Nephron (organoid): ENCODE results near the gene SNX13.

Source experiments
- H3K27ac Mint-ChIP-seq, 3 experiments: 2 replicates each; pipeline ENCODE4 v1.8.0; 2020; ENCODE audit warnings: mixed read lengths in 3 of 3, mild to moderate bottlenecking in 2 of 3, moderate library complexity in 1 of 3
- H3K27me3 Mint-ChIP-seq: 2 replicates; pipeline ENCODE4 v1.8.0; 2021; ENCODE audit warnings: low read depth, mild to moderate bottlenecking, moderate library complexity, mixed read lengths
- H3K36me3 Mint-ChIP-seq: 2 replicates; pipeline ENCODE4 v1.8.0; 2020; ENCODE audit warnings: low read depth, mixed read lengths
- H3K4me1 Mint-ChIP-seq: 2 replicates; pipeline ENCODE4 v1.8.0; 2020; ENCODE audit warnings: mixed read lengths
- H3K4me3 Mint-ChIP-seq, 3 experiments: 2 replicates each; pipeline ENCODE4 v1.8.0; 2020; ENCODE audit warnings: mild to moderate bottlenecking in 3 of 3, mixed read lengths in 3 of 3, moderate library complexity in 2 of 3
- H3K9me3 Mint-ChIP-seq: 2 replicates; pipeline ENCODE4 v1.8.0; 2020; ENCODE audit warnings: mixed read lengths
- TF ChIP-seq, protein P1 (sequence below), 3 experiments: fragments of 200-600 bp; sonication (generic); IDR thresholded peaks; one replicate each; pipeline ENCODE4 v1.5.0; 2021; ENCODE audit warnings: antibody characterized with exemption in 3 of 3; ENCODE audit not compliant: unreplicated experiment in 3 of 3

Gene SNX13

DNA sequence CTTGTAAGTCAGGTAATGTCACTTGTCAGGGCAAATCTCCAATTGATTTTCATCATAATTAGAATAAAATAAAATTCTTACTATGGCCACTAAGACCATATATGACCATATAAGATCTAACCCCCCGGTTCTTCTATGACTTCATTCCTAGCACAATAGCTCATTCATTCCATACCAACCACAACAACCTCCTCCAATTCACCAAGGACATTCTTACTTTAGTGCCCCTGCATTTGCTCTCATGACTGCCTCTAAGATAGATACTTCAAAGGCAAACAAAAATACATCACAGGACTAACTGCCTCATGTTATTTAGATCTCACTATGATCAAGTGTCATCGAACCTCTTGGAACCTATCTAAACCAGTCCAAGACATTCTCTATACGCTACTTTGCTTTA lies 90.8 kb downstream of the SNX13 start:
- no peak overlapping the region for H3K4me3 Mint-ChIP-seq
- H3K27me3 Mint-ChIP-seq, result no peaks in the 10 kb centered on the region
- H3K27ac Mint-ChIP-seq, result no peak overlapping the region
- no peaks in the 10 kb centered on the region for H3K4me1 Mint-ChIP-seq
- peaks cover 62% of the 10 kb centered on the region for H3K36me3 Mint-ChIP-seq
- TF ChIP-seq, protein P1, sequence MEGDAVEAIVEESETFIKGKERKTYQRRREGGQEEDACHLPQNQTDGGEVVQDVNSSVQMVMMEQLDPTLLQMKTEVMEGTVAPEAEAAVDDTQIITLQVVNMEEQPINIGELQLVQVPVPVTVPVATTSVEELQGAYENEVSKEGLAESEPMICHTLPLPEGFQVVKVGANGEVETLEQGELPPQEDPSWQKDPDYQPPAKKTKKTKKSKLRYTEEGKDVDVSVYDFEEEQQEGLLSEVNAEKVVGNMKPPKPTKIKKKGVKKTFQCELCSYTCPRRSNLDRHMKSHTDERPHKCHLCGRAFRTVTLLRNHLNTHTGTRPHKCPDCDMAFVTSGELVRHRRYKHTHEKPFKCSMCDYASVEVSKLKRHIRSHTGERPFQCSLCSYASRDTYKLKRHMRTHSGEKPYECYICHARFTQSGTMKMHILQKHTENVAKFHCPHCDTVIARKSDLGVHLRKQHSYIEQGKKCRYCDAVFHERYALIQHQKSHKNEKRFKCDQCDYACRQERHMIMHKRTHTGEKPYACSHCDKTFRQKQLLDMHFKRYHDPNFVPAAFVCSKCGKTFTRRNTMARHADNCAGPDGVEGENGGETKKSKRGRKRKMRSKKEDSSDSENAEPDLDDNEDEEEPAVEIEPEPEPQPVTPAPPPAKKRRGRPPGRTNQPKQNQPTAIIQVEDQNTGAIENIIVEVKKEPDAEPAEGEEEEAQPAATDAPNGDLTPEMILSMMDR (IDR thresholded peaks at IDR 0.05; ENCODE audit: unreplicated experiment in 3 of 3), result no peak
- no peaks in the 10 kb centered on the region for H3K9me3 Mint-ChIP-seq

DNA sequence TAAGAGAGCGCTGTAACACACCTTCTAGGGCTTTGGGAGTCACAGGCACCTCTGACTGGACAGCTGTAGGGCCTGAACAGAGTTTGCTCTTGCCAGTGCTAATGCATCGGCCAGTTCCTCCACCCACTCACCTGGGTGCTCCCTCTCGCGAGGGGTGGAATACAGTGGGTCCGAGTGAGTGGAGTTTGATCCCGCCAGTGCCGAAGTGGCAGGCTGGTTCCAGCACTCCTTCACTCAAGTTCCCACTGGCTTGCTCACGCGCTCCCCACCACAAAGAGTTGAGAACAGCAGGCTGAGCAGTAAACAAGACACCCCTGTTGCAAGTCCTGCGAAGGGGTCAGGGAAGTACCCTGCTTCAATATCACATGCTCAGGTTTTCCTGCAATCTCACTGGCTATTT lies 91.8 kb downstream of the SNX13 start:
- Mint-ChIP-seq H3K27me3 (no peaks in the 10 kb centered on the region), H3K9me3 (no peaks in the 10 kb centered on the region), H3K36me3 (peaks cover 70% of the 10 kb centered on the region), H3K4me1 (no peaks in the 10 kb centered on the region), H3K4me3 (no peak overlapping the region), H3K27ac (no peak overlapping the region)
- TF ChIP-seq, protein P1 (IDR thresholded peaks at IDR 0.05; ENCODE audit: unreplicated experiment in 3 of 3), result no peak

DNA sequence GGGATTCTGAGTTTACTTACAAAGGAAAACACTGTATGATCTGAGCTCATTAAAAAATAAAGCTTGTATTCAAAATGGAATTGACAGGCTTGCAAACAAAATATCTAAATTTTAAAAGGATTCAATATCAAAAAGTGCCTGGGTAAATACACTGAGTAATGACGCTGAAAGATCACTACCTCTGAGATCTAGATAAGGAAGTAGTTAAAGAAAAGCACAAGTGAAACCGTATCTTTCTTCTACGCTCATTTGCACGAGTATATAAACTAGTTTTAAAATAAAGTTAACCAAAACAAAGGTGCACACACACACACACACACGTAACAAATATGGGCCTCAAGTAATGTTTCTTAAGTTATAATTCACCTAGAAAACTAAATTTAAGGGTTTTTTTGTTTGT lies 93.4 kb downstream of the SNX13 start:
- TF ChIP-seq, protein P1 (IDR thresholded peaks at IDR 0.05; ENCODE audit: unreplicated experiment in 3 of 3), result no peak
- no peak overlapping the region for H3K4me3 Mint-ChIP-seq
- no peaks in the 10 kb centered on the region for H3K27me3 Mint-ChIP-seq
- peaks cover 72% of the 10 kb centered on the region for H3K36me3 Mint-ChIP-seq
- no peaks in the 10 kb centered on the region for H3K9me3 Mint-ChIP-seq
- H3K4me1 Mint-ChIP-seq, result no peaks in the 10 kb centered on the region
- H3K27ac Mint-ChIP-seq, result no peak overlapping the region

DNA sequence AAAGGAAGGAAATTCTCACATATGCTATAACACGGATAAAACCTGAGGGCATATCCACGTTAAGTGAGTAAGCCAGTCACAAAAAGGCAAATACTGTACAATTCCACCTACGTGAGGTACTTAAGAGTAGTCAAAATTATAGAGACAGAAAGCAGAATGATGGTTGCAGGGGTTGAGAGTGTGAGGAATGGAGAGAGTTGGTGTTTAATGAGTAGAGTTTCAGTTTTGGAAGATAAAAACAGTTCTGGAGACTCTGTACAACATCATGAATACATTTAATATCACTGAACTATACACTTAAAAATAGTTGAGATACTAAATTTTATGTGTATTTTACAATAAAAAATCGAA lies 95.1 kb downstream of the SNX13 start:
- Mint-ChIP-seq H3K4me1 (no peaks in the 10 kb centered on the region), H3K4me3 (no peak overlapping the region), H3K27ac (no peak overlapping the region), H3K27me3 (no peaks in the 10 kb centered on the region), H3K9me3 (peaks cover 5% of the 10 kb centered on the region), H3K36me3 (peaks cover 66% of the 10 kb centered on the region)
- TF ChIP-seq, protein P1 (IDR thresholded peaks at IDR 0.05; ENCODE audit: unreplicated experiment in 3 of 3), result no peak

DNA sequence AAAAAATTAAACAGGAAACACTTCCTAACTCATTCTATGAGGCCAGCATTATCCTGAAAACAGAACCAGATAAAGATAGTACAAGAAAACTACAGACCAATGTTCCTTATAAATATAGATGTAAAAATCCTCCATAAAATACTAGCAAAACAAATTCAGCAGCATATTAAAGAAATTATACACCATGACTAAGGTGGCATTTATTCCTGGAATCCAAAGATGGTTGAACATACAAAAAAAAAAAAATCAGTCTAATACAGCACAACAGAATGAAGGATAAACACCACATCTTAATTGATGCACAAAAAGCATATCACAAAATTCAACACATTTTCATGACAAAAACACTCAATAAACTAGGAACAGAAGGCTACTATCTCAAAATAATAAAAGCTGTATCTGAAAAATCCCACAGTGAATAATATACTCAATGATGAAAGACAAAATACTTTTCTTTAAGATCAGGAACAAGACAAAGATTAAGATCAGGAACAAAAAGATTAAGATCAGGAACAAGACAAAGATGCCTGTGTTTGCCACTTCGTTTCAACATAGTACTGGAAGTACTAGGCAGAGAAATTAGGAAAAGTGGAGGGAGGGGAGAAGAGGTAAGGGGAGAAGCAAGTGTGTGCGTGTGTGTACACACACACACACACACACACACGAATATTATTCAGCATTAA lies 95.6 kb downstream of the SNX13 start:
- no peak overlapping the region for H3K27ac Mint-ChIP-seq
- peaks cover 67% of the 10 kb centered on the region for H3K36me3 Mint-ChIP-seq
- H3K4me1 Mint-ChIP-seq, result no peaks in the 10 kb centered on the region
- TF ChIP-seq, protein P1 (IDR thresholded peaks at IDR 0.05; ENCODE audit: unreplicated experiment in 3 of 3), result no peak
- no peaks in the 10 kb centered on the region for H3K27me3 Mint-ChIP-seq
- H3K4me3 Mint-ChIP-seq, result no peak overlapping the region
- peaks cover 5% of the 10 kb centered on the region for H3K9me3 Mint-ChIP-seq

DNA sequence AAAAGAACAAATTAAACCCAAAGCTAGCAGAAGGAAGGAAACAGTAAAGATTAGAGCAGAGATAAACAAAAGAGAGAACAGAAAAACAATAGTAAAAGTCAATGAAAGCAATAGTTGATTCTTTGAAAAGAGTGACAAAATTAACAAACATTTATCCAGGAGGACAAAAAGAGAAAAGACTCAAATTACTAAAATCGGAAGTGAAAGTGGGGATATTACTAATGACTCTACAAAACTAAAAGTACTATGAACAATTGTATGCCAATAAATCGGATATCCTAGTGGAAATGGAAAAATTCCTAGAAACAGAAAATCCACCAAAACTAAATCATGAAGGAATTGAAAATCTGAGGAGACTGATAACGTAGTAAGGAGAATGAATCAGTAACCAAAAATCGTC lies 96.3 kb downstream of the SNX13 start:
- Mint-ChIP-seq H3K4me3 (no peak overlapping the region), H3K9me3 (peaks cover 5% of the 10 kb centered on the region), H3K27me3 (no peaks in the 10 kb centered on the region), H3K27ac (no peak overlapping the region), H3K36me3 (peaks cover 65% of the 10 kb centered on the region), H3K4me1 (no peaks in the 10 kb centered on the region)
- TF ChIP-seq, protein P1 (IDR thresholded peaks at IDR 0.05; ENCODE audit: unreplicated experiment in 3 of 3), result no peak
